ENCODE measurements around the gene HIF3A.

DNA sequence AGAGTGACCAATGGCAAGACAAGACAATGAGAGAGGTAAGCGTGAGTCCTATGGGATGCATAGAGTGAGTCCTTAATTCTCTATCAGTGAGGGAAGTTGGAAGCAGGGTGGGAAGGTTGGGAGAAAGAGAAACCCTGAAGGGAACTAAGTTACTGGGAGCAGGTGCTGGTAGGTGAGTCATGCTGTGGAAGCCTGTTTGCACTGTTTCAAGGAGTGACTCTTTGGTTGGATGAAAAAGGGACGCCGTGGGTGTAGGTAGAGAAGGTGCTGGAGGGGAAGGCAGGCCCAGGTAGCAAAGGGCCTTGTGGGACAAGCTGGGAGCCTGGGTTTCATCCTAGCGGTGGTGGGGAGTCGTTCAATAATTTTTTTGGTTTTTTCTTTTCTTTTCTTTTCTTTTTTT is 45.4 kb upstream of the HIF3A start:
- TF ChIP-seq, protein P1, sequence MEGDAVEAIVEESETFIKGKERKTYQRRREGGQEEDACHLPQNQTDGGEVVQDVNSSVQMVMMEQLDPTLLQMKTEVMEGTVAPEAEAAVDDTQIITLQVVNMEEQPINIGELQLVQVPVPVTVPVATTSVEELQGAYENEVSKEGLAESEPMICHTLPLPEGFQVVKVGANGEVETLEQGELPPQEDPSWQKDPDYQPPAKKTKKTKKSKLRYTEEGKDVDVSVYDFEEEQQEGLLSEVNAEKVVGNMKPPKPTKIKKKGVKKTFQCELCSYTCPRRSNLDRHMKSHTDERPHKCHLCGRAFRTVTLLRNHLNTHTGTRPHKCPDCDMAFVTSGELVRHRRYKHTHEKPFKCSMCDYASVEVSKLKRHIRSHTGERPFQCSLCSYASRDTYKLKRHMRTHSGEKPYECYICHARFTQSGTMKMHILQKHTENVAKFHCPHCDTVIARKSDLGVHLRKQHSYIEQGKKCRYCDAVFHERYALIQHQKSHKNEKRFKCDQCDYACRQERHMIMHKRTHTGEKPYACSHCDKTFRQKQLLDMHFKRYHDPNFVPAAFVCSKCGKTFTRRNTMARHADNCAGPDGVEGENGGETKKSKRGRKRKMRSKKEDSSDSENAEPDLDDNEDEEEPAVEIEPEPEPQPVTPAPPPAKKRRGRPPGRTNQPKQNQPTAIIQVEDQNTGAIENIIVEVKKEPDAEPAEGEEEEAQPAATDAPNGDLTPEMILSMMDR (IDR thresholded peaks at IDR 0.05) = no peak
- no peak for TF ChIP-seq EZH2 (IDR thresholded peaks at IDR 0.05)
- TF ChIP-seq EZH2phosphoT487 (IDR thresholded peaks at IDR 0.05) = no peak

Data from neural progenitor cell (in vitro differentiated cells).